GM18505 (cell line): ENCODE results near the gene PADI2.

Experiments
- ATAC-seq: cut with Tn5 transposase; IDR thresholded peaks from one replicate; pipeline ENCODE4 v1.9.1; 2021; ENCODE audit not compliant: unreplicated experiment
- POLR2A ChIP-seq: IDR thresholded peaks from 4 replicates; pipeline ENCODE4 v1.6.1; 2011; ENCODE audit warnings: borderline replicate concordance; ENCODE audit not compliant: insufficient read depth, insufficient read length; ENCODE audit errors: extremely low read depth

The PADI2 gene

GRCh38 chr1:17116643-17117042 lies 2.6 kb downstream of the PADI2 start:
- TF ChIP-seq POLR2A, result no peak
- no peak for ATAC-seq

DNA sequence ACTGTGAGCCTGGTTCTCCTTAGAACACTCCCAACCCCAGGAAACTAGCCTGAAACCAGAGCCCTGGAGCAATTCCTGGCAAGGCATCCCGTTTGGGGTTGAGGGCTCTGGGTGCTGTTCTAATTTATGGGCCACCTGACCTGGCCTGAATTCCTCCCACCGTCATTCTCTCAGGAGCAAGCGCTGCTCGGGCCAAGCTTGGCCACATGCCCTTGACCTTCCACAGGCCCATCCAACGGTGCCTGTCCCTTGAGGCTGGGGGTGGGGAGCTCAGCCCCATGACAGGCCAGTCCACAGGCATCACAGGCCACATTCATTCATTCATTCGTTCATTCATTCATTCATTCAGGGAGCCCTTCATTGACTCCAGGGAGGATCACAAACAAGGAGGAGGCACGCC lies 5.3 kb downstream of the PADI2 start:
- ATAC-seq, result no peak
- TF ChIP-seq POLR2A, result no peak

DNA sequence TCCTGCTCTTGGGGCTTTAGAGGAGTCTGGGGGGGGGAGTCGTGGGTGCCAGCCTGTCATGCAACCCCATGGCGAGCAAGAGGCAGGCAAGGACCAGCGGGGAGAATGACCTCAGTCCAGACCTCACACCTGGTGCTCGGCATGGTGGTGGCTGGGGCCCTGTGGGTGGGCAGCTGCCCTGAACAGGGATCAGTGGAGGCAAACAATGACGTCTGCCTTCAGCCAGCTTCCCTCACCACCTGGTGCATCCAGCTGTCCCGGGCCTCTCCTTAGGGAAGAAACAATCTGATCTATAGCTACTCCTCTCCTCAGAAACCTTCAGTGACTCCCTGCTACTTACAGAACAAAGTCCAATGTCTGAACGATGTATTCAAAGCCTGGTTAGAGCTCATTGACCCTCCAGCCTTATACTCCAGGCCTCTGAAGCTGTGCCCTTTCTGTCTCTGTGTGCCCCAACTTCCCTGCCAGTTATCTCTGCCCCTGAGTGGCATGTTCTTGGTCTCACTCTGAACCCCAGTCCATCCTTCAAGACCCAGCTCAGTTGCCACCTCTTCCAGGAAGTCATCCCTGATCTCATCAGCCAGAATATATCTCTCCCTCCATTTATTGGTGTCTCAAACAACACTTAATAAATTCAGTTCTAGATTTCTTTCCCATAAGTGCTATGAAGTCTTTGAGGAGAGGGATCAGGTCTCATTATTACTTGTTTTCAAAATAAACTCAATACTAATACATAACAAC lies 6.6 kb downstream of the PADI2 start:
- TF ChIP-seq POLR2A, result no peak
- ATAC-seq, result no peak

DNA sequence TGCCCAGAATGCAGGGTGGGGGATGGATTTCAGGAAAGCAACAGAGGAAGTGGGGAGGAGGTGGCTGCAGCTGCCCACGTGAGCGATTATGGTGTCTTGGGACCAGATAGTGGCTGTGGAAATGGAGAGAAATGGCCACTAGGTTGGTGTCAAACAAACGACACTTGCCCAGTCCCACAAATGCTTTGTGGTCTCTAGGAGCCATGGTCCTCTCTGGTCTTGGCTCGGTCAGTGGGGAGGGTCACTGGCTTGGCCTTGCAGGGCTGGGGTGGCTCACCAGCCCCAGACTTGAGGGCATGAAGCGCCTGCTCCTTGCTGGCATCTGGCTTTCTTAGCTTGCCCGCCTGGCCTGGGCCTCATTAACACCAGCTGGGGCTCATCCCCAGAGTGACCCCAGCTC lies 7.2 kb downstream of the PADI2 start:
- no peak for ATAC-seq
- TF ChIP-seq POLR2A, result no peak

- ATAC-seq, result no peak
- TF ChIP-seq POLR2A, result no peak
These were observed 8.7 kb downstream of the PADI2 start for GRCh38 chr1:17110555-17110926.

DNA sequence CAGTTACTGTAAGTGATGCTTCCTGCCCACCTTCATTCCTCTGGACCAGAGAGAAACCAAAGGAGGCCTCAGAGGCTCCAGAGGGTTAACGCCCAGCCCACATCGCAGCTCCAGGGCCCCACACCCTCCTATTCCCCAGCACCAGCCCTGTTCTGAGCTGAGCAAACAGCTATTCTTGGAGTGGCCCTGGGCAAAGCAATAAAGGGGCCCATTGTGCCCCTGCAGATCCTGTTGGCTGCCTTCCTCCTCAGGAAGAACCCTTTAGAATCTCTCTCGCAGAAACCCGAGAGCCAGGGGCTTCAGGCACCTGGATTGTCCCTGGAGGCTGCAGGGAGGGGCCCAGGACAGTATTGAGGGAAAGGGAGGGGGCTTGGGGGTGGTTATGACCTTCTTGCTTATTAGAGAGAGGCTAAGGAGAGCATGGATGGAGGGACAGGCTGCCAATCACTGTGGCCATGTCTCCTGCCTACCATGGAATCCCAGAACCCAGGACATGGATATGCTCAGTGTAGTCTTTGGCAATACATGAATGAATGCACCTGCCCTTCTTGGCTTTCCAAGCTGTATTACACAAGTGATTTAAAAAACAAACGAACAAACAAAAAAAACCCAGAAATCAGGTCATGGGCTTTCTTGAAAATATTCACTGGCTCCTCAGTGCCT lies 9.2 kb downstream of the PADI2 start:
- no peak for TF ChIP-seq POLR2A
- no peak for ATAC-seq

- no peak for TF ChIP-seq POLR2A
- ATAC-seq, result no peak
These were observed 10.5 kb downstream of the PADI2 start for GRCh38 chr1:17108786-17109185.

DNA sequence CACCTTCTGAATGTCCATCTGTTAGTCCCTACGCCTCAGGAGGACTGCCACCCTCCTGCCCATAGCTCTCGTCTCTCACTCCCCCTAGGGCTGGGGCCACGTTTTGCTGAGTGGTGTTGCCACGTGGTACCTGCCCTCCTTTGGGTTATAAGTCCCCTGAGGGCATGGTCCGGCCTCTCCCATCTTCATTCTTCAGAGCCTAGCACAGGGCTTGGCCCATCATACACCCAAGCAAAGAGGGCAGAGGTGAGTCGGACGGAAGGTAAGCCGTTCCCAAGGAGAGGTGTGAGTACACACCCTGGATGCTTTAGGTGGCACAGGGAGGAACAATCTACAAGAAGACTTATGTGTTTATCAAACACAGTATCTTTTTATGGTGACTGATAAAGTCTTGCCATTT lies 10.9 kb downstream of the PADI2 start:
- TF ChIP-seq POLR2A, result no peak
- no peak for ATAC-seq

DNA sequence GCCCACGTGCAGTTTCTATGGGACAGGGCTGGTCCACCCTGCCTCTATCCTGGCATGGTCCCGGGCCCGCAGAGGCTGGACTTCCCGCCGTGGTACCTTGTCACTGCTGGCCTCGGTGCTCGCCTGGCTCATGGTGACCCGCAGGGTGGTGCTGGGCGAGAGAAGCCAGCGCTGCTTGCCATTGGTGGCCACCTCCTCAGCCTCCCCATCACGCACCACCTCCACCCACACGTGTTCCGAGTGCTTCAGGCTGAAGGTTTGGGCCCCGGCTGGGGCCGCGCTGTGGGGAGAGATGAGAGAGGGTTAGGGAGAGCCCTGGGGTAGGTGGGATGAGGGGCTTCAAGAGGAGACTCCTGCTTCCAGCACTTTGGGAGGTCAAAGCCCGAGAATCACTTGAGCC lies 14.5 kb downstream of the PADI2 start:
- TF ChIP-seq POLR2A, result no peak
- no peak for ATAC-seq

- TF ChIP-seq POLR2A, result no peak
- ATAC-seq, result no peak
These were observed 17.0 kb downstream of the PADI2 start for GRCh38 chr1:17102232-17102631.

DNA sequence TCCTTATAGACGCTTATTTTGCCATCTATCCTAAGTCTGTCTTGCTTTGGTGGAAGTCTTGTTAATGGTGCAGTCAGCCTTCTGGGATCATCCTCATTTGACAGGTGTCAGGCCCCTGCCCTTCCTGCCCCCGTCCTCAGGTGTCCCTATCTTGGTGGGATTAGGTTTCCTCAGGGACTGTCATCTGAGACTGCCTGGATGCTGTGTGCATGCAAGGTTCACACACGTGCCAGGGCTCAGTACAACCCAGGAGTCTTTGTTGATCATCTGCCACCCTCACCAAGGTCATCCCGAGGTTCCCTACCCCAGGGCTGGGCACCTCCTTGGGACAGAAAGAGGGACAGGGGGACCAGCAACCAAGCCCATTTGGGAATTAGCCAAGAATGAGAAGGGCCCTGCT lies 18.0 kb downstream of the PADI2 start:
- no peak for ATAC-seq

GRCh38 chr1:17099616-17100340 lies 19.5 kb downstream of the PADI2 start:
- ATAC-seq, result no peak
- TF ChIP-seq POLR2A, result no peak

More for the DNA sequence above, 18.0 kb downstream of the PADI2 start:
- no peak for TF ChIP-seq POLR2A

GRCh38 chr1:17098446-17099317 lies 20.6 kb downstream of the PADI2 start:
- no peak for ATAC-seq
- no peak for TF ChIP-seq POLR2A
